Measurements from ENCODE around the gene MYPOP.

DNA sequence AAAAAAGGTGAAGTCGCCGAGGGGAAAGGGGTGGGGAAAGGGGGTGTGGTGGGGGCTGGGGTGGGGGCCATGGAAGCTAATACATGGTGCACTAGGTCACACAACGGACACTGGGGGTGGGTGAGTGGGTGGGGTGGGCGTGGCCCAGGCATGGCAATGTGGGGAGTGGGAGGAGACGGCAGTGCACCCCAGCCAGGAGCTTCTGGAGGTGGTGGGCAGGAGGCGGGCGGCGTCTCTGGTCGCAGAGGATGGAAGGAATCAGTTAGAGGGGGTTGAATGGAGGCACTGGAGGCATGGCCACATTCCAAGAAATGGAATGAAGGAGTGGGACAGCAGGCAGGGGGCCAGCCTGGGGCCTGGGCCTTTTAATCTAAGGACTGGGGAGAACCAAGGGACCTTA is 31.3 kb upstream of the MYPOP start:
- TF ChIP-seq, protein P1, sequence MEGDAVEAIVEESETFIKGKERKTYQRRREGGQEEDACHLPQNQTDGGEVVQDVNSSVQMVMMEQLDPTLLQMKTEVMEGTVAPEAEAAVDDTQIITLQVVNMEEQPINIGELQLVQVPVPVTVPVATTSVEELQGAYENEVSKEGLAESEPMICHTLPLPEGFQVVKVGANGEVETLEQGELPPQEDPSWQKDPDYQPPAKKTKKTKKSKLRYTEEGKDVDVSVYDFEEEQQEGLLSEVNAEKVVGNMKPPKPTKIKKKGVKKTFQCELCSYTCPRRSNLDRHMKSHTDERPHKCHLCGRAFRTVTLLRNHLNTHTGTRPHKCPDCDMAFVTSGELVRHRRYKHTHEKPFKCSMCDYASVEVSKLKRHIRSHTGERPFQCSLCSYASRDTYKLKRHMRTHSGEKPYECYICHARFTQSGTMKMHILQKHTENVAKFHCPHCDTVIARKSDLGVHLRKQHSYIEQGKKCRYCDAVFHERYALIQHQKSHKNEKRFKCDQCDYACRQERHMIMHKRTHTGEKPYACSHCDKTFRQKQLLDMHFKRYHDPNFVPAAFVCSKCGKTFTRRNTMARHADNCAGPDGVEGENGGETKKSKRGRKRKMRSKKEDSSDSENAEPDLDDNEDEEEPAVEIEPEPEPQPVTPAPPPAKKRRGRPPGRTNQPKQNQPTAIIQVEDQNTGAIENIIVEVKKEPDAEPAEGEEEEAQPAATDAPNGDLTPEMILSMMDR (IDR thresholded peaks at IDR 0.05; ENCODE audit: insufficient read depth, low read length): no peak
- no peak for TF ChIP-seq POLR2AphosphoS5 (IDR thresholded peaks at IDR 0.05; ENCODE audit: low read depth)
- no peak for TF ChIP-seq GABPA (IDR thresholded peaks at IDR 0.05; ENCODE audit: low read depth)
- TF ChIP-seq, protein P2, sequence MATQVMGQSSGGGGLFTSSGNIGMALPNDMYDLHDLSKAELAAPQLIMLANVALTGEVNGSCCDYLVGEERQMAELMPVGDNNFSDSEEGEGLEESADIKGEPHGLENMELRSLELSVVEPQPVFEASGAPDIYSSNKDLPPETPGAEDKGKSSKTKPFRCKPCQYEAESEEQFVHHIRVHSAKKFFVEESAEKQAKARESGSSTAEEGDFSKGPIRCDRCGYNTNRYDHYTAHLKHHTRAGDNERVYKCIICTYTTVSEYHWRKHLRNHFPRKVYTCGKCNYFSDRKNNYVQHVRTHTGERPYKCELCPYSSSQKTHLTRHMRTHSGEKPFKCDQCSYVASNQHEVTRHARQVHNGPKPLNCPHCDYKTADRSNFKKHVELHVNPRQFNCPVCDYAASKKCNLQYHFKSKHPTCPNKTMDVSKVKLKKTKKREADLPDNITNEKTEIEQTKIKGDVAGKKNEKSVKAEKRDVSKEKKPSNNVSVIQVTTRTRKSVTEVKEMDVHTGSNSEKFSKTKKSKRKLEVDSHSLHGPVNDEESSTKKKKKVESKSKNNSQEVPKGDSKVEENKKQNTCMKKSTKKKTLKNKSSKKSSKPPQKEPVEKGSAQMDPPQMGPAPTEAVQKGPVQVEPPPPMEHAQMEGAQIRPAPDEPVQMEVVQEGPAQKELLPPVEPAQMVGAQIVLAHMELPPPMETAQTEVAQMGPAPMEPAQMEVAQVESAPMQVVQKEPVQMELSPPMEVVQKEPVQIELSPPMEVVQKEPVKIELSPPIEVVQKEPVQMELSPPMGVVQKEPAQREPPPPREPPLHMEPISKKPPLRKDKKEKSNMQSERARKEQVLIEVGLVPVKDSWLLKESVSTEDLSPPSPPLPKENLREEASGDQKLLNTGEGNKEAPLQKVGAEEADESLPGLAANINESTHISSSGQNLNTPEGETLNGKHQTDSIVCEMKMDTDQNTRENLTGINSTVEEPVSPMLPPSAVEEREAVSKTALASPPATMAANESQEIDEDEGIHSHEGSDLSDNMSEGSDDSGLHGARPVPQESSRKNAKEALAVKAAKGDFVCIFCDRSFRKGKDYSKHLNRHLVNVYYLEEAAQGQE (IDR thresholded peaks at IDR 0.05; ENCODE audit: insufficient replicate concordance, low read depth): no peak
- no peak for TF ChIP-seq SPI1 (IDR thresholded peaks at IDR 0.05; ENCODE audit: borderline replicate concordance, low read depth)
